HG02943 (cell line): ENCODE results near the gene CCDC182.

ENCODE experiments used
- ATAC-seq: cut with Tn5 transposase; IDR thresholded peaks from one replicate; pipeline ENCODE4 v1.9.1; 2021; ENCODE audit warnings: mild to moderate bottlenecking, low read depth, moderate library complexity; ENCODE audit not compliant: unreplicated experiment

The CCDC182 gene

GRCh38 chr17:57745242-57745641, at the start of gene CCDC182:
Gene CCDC182, minus strand, starts transcription at chr17:57745299. Its CDS starts 27 bp downstream, at chr17:57745272.
- no peak for ATAC-seq

GRCh38 chr17:57794841-57795240, 49.7 kb upstream of the CCDC182 start:
- no peak for ATAC-seq

GRCh38 chr17:57788725-57789124, 43.6 kb upstream of the CCDC182 start:
- no peak for ATAC-seq

- no peak for ATAC-seq
Observed at GRCh38 chr17:57785022-57785421, 39.9 kb upstream of the CCDC182 start.

GRCh38 chr17:57784226-57784895, 39.3 kb upstream of the CCDC182 start:
- no peak for ATAC-seq

- ATAC-seq: no peak
Observed at GRCh38 chr17:57783338-57783742, 38.2 kb upstream of the CCDC182 start.

- ATAC-seq: no peak
Observed at GRCh38 chr17:57782647-57783337, 37.7 kb upstream of the CCDC182 start.

- ATAC-seq: no peak
Observed at GRCh38 chr17:57782062-57782490, 37.0 kb upstream of the CCDC182 start.

GRCh38 chr17:57781386-57782061, 36.4 kb upstream of the CCDC182 start:
- no peak for ATAC-seq

GRCh38 chr17:57779706-57780105, 34.6 kb upstream of the CCDC182 start:
- ATAC-seq: no peak

GRCh38 chr17:57778306-57778705, 33.2 kb upstream of the CCDC182 start:
- no peak for ATAC-seq

- ATAC-seq: no peak
Observed at GRCh38 chr17:57776366-57776765, 31.3 kb upstream of the CCDC182 start.

- ATAC-seq: no peak
Observed at GRCh38 chr17:57774872-57775271, 29.8 kb upstream of the CCDC182 start.

GRCh38 chr17:57773557-57773956, 28.5 kb upstream of the CCDC182 start:
- ATAC-seq: no peak

- ATAC-seq: no peak
Observed at GRCh38 chr17:57772774-57773173, 27.7 kb upstream of the CCDC182 start.

GRCh38 chr17:57767561-57767960, 22.5 kb upstream of the CCDC182 start:
- ATAC-seq: no peak

GRCh38 chr17:57766318-57766943, 21.3 kb upstream of the CCDC182 start:
- no peak for ATAC-seq

- ATAC-seq: no peak
Observed at GRCh38 chr17:57762452-57763395, 17.6 kb upstream of the CCDC182 start.

- no peak for ATAC-seq
Observed at GRCh38 chr17:57761887-57762286, 16.8 kb upstream of the CCDC182 start.

GRCh38 chr17:57760046-57760445, 14.9 kb upstream of the CCDC182 start:
- no peak for ATAC-seq
